ENCODE measurements around the gene ZDHHC20.

Gene ZDHHC20

GRCh38 chr13:21362741-21363140 is 96.4 kb downstream of the ZDHHC20 start:
- no peak for DNase-seq (ENCODE audit: low read depth, low spot score)

GRCh38 chr13:21361706-21362105 is 97.4 kb downstream of the ZDHHC20 start:
- DNase-seq (ENCODE audit: low read depth, low spot score): no peak

DNA sequence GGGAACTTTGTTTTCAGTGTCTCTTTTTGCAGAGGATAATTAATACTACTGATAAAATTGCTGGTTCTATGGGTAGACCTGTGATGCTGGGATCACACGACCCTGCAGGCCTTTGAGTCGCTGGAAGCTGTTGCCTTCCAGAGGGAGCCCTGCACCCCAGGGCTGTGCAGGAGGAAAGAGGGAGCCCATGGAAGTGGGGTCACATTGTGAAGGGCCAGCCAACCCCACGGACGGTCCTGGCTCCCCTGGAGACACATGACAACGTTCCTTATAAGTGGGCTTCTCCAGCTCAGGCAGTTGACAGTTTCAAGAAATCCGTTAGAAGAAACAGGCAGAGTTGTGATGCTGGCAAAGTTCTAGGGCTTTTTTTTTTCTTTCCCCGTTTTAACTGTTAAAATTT is 98.0 kb downstream of the ZDHHC20 start:
- no peak for DNase-seq (ENCODE audit: low read depth, low spot score)

DNA sequence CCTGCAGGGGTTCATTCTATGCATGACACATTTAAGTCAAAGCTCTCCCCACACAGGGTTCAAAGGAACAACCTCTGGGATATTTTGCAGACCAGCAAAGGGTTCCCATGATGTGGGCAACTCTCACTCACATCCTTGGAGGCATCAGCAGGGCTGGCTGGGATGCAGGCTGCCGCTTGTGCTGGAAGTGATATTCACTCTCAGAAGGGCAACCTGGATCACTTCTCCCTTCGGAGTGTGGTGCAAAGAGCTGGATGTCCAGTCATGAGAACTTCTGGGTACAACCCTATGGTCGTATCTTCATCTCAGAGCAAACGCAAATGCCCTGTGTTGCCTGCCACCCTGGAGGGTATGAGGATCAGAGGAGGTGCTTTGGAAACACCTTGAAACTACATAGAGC is 98.6 kb downstream of the ZDHHC20 start:
- DNase-seq (ENCODE audit: low read depth, low spot score): no peak

GRCh38 chr13:21359855-21360254 is 99.2 kb downstream of the ZDHHC20 start:
- DNase-seq (ENCODE audit: low read depth, low spot score): no peak

- DNase-seq (ENCODE audit: low read depth, low spot score): no peak
Measured at GRCh38 chr13:21355304-21355703, 103.8 kb downstream of the ZDHHC20 start.

- DNase-seq (ENCODE audit: low read depth, low spot score): no peak
Measured at GRCh38 chr13:21354721-21355120, 104.4 kb downstream of the ZDHHC20 start.

DNA sequence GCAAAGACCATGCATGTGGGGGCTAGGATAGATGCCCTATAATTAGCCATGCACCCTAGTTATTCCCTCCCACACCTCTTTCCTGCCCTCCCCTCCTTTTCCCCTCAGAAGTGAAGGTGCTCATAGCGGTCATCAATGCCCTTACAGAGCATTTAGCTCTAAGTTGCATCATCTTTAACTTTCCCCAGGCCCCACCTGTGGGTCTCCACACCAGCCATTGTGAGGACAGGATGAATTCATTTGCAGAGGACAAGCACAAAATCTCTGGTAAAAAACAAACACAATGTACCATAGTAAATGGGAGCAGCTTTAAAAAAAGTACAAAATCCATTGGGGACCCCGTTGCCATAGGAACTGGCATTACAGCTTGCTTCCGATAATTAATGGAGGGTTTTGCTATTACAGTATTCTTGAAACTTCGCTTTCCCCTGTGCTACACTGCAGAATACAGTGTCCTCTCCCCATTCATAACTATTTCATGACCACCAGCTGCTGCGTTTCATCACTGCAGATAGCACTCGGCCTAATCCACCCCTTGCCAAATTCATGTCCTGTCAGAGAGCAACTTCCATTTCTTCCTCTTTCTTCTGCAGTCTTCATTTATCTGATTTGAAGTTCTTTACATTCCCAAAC is 110.5 kb downstream of the ZDHHC20 start:
- DNase-seq (ENCODE audit: low read depth, low spot score): no peak

GRCh38 chr13:21347753-21348318 is 111.3 kb downstream of the ZDHHC20 start:
- no peak for DNase-seq (ENCODE audit: low read depth, low spot score)

- DNase-seq (ENCODE audit: low read depth, low spot score): no peak
Measured at GRCh38 chr13:21344662-21345176, 114.4 kb downstream of the ZDHHC20 start.

GRCh38 chr13:21343659-21344058 is 115.4 kb downstream of the ZDHHC20 start:
- no peak for DNase-seq (ENCODE audit: low read depth, low spot score)

- no peak for DNase-seq (ENCODE audit: low read depth, low spot score)
Measured at GRCh38 chr13:21342699-21343442, 116.2 kb downstream of the ZDHHC20 start.

DNA sequence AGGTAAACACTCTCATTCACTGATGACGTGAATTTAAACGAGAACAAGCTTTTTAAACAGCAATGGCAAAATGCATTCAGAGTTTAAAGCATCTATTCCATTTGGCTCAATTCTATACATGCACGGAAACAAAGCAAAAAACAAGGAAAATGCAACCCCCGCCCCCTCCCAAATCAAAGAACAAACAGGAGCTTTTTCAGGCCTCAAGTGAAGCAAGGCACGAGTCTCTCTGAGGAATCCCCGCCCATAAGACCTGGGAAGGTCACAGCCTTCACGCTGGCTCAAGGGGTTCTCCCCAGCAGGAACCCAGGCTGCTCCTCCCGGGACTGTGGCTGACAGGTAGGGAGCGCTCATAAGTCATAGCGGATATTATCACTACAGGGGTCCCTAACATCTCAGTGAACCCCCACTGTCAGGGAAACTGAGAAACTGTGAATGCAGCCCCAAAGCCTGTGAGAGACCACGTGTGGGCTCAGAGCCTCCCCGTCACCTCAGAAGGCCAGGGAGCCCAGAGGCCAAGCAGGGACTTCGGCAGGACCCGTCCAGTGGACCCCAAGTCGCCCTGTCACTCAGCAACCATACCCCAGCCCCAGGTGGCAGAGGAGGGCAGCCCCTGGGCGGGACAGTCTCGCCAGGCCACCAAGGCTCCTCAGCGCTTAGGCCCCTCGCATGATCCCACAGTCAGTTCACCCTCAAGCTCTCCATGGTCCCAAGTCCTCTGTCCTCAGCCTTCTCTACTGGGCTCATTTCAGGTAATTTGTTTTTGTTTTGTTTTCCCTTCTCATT is 117.3 kb downstream of the ZDHHC20 start:
- no peak for DNase-seq (ENCODE audit: low read depth, low spot score)

DNA sequence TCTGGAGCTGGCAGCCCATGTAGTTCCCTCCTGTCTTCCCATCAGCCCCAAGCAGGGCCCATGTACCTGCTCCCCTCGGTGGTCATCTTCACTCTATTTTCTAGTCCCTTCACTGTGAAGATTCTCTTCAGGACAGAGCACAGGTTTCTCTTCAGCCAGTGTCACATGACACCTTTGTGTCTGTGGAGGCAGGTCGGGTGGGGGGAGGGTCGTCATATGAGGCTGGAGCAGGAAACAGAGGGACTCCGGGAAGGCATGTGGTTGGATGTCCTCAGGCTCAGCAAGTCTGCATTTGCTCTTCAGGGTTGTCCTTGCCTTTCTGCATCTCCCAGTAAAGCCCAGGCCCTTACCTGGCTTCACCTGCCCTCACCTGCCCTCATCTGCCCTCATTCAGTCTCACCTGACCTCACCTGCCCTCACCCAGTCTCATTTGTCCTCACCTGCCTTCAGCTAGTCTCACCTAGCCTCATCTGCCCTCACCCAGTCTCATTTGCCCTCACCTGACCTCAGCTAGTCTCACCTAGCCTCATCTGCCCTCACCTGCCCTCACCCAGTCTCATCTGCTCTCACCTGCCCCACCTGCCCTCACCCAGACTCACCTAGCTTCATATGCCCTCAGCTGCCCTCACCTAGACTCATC is 120.3 kb downstream of the ZDHHC20 start:
- peak; percentile 89 for DNase-seq (ENCODE audit: low read depth, low spot score)

DNA sequence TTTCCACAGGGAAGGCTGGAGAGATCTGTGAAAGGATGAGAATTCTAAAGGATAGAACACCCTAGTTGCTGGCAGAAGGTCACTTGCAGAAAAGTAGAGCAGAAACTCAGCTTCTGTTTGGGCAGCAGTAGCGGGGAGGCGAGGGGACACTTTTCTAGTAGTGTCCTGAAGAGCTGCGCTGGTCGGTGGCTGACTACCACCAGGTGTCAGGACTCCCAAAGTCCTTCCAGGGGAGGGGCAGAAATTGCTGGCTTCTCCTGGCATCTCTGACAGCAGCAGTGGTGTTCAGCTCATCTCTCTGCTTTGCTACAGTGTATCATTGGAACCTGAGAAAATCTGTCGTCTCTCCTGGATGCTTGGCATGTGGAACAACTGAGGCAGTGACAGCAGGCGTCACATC is 120.9 kb downstream of the ZDHHC20 start:
- DNase-seq (ENCODE audit: low read depth, low spot score): peak; percentile 63

- no peak for DNase-seq (ENCODE audit: low read depth, low spot score)
Measured at GRCh38 chr13:21336609-21337349, 122.3 kb downstream of the ZDHHC20 start.

GRCh38 chr13:21333186-21333585 is 125.9 kb downstream of the ZDHHC20 start:
- no peak for DNase-seq (ENCODE audit: low read depth, low spot score)

DNA sequence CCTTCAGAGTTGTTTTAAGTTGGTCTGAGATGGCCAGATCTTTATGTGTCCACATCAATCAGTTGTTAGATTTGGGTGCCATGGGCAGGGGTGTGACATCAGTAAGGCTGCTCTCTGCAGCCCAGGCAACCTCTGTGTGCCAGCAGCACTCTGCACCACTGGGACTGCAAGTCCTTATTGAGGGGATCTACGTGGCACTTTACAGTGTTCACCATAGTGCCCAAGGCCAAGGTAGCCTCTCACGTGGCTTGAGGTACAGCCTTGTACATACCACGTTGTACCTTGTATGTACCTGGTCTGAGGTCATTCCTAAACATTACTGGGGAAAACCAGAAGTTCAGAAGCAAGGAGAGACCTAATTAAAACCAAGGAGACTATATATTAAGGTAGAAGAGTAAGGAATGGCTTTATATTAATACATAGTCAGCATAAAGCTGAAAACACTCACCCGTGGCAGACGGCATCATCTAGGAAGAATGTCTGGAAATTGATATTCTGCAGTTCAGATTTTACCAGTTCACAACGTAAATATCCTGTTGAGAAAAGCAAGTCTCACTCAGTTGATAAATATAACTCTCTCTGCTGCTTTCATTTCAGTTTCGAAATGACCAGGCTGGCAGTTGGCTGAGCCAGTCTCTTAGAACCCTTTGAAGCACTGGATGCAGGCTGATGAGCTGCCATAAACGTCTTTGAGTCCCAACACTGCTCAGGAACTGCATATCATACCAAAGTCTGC is 128.8 kb downstream of the ZDHHC20 start:
- no peak for DNase-seq (ENCODE audit: low read depth, low spot score)

- DNase-seq (ENCODE audit: low read depth, low spot score): no peak
Measured at GRCh38 chr13:21328836-21329477, 130.1 kb downstream of the ZDHHC20 start.

DNA sequence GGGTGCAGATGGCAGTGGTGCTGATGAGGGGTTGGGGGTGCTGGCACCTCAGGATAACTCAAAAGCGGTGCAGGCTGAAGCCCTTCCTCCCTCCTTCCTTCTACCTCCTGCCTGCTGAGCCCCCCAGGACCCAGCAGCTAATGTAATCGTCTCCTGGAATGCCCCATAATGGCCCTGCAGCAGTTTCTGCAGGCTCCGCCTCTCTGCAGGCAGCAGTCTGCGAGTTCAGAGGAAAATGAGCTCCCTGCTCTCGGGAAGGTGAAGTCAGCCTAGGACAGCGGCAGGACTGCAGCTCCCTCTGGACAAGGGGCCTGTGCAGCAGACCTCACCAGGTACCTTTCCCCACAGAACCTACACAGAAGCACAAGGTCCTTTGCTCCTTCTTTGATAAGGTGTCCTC is 130.9 kb downstream of the ZDHHC20 start:
- DNase-seq (ENCODE audit: low read depth, low spot score): peak; percentile 84
